Stimulated activated CD8-positive, alpha-beta memory T cell treated with anti-CD3 and anti-CD28 coated beads, Interleukin-4, amount 100 ng/mL, for 1 hour (primary cell): ENCODE data around the gene ADPRHL1.
A peak's percentile ranks its signal among the peaks of the same experiment; 100 is the strongest.
"Not testable (repeated sequence)": the region's sequence is repeated elsewhere in the genome, so short reads cannot be mapped to it uniquely, and the experiment has no call there.

Source experiments
- DNase-seq, 2 donors: peaks; one replicate each; pipeline ENCODE4 v3.0.0-alpha.2; 2020; ENCODE audit warnings: low read depth in 2 of 2, low spot score in 1 of 2

The ADPRHL1 gene

GRCh38 chr13:113456116-113456702 lies 2.9 kb upstream of the ADPRHL1 start:
- no peak for DNase-seq

DNA sequence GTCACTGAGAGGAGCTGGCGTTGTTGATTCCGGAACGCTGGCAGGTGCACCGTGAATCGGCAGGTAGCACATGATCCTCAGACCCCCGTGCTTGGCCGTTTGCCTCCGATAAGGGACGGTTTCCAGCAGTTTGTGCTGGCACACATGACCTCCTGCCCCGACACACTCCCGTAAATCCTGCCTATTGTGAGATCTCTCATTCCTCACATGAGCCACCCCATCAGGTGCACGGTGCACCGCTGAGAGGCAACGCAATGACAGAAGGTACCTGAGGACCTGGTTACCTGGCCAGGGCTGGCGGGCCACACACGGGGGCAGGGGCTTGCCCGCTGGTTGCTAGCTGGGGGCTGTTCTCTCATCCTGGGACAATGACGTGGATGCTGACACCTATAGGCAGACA lies 2.1 kb upstream of the ADPRHL1 start:
- no peak for DNase-seq

GRCh38 chr13:113454936-113455335 lies 1.6 kb upstream of the ADPRHL1 start:
- DNase-seq = no peak

DNA sequence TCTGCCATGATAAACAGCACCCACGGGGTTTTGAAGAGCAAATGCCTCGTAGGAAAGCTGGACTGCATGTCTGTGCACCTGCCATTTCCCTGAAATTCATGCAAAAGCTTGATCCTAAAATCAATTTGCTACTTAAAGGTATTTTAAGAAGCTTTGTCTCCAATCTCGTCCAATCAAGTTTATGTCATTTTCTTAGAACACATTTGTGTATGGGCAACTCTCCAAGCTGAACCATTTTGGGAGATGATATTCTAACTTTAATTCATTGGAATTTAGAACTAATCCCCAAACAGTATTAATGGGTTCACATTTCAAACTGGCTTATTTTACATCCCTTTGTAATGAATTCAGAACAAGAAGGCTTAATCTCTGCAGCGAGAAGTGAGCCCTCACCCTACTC lies 822 bp downstream of the ADPRHL1 start:
- DNase-seq = no peak

DNA sequence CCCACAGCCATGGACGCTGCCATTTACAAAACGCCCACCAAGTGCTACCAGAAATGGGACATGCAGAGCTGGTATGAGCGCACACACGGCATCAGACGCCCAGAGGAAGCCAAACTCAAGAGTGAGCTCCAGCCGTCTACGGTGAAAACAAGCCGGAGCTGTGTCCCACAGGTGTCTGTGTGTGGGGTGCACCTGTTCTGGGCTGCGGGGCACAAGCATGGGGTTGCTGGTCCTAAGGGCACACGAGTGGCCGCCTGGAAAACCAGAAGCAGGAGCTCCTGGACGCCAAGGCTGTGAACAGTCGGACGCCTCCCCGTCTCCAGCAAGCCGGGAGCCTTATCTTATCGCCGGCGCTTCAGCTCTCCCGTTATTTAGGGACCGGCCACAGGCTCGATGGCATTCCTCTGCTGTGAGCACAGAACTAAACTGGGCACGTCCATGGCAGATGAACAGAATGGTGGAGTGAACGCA lies 1.3 kb downstream of the ADPRHL1 start:
- DNase-seq = no peak

DNA sequence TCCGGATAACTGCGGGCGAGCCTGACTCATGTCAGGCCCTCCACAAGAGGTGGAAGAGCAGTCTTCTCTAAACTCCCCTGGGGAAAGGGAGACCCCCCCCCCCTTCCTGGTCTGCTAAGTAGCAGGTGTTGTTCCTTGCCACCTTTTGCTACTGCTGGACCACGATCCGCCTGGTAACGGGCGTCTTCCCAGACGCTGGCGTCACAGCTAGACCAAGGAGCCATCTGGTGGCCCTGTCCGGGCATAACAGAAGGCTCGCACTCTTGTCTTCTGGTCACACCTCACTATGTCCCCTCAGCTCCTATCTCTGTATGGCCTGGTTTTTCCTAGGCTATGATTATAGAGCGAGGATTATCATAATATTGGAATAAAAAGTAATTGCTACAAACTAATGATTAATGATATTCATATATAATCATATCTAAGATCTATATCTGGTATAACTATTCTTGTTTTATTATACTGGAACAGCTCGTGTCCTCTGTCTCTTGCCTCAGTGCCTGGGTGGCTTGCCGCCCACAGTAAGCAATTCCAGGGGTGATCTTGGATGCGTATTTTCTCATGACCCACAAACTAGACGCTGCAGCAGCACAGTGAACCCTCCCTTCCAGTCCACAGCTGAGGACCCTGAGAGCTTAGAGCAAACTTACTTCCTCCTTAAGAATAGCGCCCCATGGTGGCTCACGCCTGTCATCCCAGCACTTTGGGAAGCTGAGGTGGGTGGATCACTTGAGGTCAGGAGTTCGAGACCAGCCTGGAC lies 2.2 kb downstream of the ADPRHL1 start:
- DNase-seq = not testable (repeated sequence)

GRCh38 chr13:113450348-113450744 lies 2.9 kb downstream of the ADPRHL1 start:
- DNase-seq = not testable (repeated sequence)

DNA sequence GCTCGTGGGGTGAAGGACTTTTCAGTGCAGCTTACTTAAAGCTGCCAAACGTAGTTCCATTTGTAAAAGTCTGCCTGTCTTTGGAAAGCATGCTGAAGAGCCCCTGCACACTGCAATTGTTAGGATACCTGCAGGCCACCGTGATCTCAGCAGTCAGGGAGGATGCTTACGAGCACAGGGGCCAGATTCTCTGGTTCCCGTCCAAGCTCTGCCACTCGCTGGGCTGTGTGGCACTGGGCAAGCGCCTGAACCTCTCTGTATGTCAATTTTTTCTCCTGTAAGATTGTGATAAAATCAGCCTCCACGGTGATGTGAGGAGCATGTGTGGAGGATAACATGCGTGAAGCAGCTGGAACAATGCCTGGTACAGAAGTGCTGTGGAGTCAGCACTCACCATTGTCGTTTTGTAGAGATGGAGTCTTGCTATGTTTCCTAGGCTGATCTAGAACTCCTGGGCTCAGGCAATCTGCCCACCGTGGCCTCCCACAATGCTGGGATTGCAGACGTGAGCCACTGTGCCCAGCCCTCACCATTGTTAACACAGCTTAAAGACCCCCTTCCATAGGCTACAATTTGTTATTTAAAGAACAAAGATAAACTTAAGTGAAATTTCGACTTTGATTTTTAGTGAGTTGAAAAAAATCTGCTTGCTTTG lies 3.5 kb downstream of the ADPRHL1 start:
- DNase-seq = no peak

DNA sequence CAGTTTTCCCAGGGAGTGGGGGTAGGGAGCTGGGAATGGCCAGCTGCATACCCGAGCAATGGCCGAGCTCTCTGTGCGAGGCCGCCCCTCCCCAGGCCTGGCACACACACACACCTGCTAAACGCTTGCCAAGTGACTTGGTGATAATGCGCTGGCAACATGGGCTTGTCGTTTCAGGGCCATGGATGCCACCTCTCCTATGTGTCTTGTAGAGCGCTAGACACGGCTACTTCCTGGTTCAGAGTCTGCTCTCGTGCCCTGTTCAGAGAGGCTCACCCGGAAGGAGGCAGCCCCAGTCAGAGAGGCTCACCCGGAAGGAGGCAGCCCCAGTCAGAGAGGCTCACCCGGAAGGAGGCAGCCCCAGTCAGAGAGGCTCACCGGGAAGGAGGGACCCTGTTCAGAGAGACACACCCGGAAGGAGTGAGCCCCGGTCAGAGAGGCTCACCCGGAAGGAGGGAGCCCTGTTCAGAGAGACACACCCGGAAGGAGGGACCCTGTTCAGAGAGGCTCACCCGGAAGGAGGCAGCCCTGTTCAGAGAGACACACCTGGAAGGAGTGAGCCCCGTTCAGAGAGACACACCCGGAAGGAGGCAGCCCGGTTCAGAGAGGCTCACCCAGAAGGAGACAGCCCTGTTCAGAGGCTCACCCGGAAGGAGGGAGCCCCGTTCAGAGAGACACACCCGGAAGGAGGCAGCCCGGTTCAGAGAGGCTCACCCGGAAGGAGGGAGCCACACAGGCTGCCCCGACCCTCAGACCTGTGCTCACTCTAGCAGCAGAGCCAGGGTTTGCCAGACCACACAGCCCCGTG lies 4.2 kb downstream of the ADPRHL1 start:
- DNase-seq = peak in 1 of 2 donors; percentile 8

DNA sequence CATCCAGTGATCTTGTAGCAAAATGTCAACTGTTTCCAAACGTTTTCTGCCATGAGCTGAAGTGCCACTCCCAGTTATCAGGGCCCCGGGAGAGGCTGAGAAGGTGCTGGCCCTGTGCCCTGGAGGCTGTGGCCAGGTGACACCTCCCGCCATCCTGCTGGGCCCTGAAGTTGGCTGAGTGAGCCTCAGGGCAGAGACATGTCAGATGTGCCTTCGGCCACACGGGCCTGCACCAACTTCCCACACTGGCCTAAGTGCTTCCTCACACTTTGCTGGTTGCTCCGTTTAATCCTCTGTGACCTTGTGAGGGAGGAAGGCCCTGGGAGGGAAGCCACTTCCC lies 4.8 kb downstream of the ADPRHL1 start:
- DNase-seq = no peak

DNA sequence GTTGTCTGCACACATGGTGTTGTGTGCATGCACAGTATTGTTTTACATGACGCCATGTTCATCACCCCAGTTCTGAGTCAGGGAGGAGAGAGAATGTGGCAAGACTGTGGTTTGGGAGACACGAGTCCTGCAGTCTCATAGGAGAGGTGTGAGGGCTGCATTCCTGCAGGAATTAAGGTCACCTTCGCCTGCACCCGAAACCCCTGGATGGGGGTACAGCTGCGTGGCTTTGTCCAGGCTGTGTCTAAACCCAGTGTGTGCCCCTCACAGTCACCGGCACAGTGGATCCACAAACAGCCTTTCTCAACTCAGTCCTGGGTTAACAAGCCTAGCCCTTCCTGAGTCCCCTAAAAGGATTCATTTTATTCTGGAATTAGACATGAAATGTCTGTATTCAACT lies 5.7 kb downstream of the ADPRHL1 start:
- DNase-seq = no peak

DNA sequence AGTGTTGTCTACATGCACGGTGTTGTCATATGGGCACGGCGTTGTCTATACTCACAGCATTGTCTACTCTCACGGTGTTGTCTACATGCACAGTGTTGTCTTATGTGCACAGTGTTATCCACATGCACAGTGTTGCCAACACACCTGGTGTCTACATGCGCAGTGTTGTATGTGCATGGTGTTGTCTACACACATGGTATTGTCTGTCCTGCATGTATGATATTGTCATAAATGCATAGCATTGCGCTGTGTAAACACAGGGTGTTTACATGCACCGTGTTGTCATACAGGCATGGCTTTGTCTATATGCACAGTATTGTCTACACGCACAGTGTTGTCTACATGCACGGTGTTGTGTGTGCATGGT lies 6.8 kb downstream of the ADPRHL1 start:
- no peak for DNase-seq

- no peak for DNase-seq
These were observed 7.3 kb downstream of the ADPRHL1 start for GRCh38 chr13:113445791-113446487.

GRCh38 chr13:113443991-113444390 lies 9.3 kb downstream of the ADPRHL1 start:
- no peak for DNase-seq

DNA sequence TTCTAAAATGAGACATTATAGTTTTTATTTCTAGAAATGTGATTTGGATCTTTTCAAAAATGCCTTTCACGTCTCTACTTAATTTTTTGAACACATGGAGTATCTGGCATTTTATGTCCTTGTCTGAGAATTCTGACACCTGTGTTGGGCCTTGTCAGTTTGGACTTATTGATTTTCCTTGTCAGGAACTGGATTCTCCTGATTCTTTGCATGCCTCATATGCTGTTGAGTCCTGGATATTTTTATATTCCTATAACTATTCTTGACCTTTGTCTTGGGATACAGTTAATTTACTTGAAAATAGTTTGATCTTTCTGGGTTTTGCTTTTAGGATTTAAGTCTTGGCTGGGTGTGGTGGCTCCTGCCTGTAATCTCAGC lies 10.3 kb downstream of the ADPRHL1 start:
- no peak for DNase-seq

GRCh38 chr13:113442354-113442984 lies 10.8 kb downstream of the ADPRHL1 start:
- DNase-seq = no peak

GRCh38 chr13:113441661-113442060 lies 11.6 kb downstream of the ADPRHL1 start:
- no peak for DNase-seq

DNA sequence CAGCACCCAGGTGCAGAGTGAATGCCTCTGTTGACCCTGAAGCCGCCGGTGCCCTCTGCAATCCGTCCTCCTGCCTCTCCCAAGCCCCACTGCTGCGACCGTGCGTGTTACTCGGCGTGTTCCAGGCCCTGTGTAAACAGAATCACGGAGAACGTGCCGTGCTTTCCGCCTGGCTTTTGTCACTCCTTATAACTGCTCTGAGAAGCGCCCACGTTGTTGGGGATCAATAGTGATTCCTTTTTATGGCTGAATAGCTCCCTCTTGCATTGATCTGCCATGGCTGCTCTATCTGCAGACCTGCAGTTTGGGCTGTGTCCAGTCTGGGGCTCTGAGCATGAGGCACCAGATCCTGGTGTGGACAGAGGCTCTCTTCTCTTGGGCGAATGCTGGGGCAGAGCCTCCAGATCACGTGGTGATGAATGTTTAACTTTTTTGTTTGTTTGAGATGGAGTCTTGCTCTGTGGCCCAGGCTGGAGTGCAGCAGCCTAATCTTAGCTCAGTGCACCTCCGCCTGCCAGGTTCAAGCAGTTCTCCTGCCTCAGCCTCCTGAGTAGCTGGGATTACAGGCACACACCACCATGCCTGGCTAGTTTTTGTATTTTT lies 15.8 kb downstream of the ADPRHL1 start:
- no peak for DNase-seq

GRCh38 chr13:113436866-113437265 lies 16.4 kb downstream of the ADPRHL1 start:
- not testable (repeated sequence) for DNase-seq

- DNase-seq = not testable (repeated sequence)
These were observed 17.4 kb downstream of the ADPRHL1 start for GRCh38 chr13:113435907-113436306.
